K562 (cell line): ENCODE data around the gene GDF15. TPM values are rescaled to one million over a fixed set of nuclear protein-coding genes. Genes with fewer than 3 reads are reported as not detected.

ENCODE experiments used
- ATF1 ChIP-seq, 2 experiments: fragments of 450-650 bp in 1 of 2; IDR thresholded peaks; 2 replicates each; pipeline ENCODE4 v1.6.1; 2016; ENCODE audit warnings: missing compliant biosample characterization in 1 of 2, missing genetic modification characterization in 1 of 2
- CBFA2T2 ChIP-seq: fragments of 450-650 bp; conservative IDR thresholded peaks from 2 replicates; pipeline ENCODE4 v1.6.1; 2017; ENCODE audit warnings: mild to moderate bottlenecking
- CEBPG ChIP-seq, 3 experiments: fragments of 200-800 bp in 1 of 3; sonication (Bioruptor generic) in 1 of 3; sonication (generic) in 1 of 3; formaldehyde crosslinking in 1 of 3; IDR thresholded peaks in 2 of 3; conservative IDR thresholded peaks in 1 of 3; 2 replicates each; pipeline versions ENCODE4 v1.6.1 to v1.8.0; 2016 to 2022; ENCODE audit warnings: missing compliant biosample characterization in 2 of 3, missing genetic modification characterization in 2 of 3, mild to moderate bottlenecking in 1 of 3, missing genetic modification reagents in 1 of 3
- ETS1 ChIP-seq: conservative IDR thresholded peaks from 2 replicates; pipeline ENCODE4 v1.6.1; 2011; ENCODE audit warnings: low read depth, mild to moderate bottlenecking, low read length; ENCODE audit not compliant: control insufficient read depth
- GABPB2 ChIP-seq: fragments of 250-450 bp; sonication (Bioruptor Pico); conservative IDR thresholded peaks from 2 replicates; pipeline ENCODE4 v1.5.1; 2021; ENCODE audit warnings: mild to moderate bottlenecking
- ILF3 ChIP-seq: fragments of 450-650 bp; IDR thresholded peaks from 2 replicates; pipeline ENCODE4 v1.6.1; 2018; ENCODE audit warnings: antibody characterized with exemption, mild to moderate bottlenecking, moderate library complexity, borderline replicate concordance
- KAT2B ChIP-seq: IDR thresholded peaks from one replicate; pipeline ENCODE4 v1.6.1; 2012; ENCODE audit warnings: low read depth, mild to moderate bottlenecking, control low read depth, inconsistent platforms, low read length, moderate library complexity
- KDM1A ChIP-seq, 2 experiments: fragments of 450-650 bp; IDR thresholded peaks; 2 replicates each; pipeline ENCODE4 v1.6.1; 2016; ENCODE audit warnings: mild to moderate bottlenecking in 2 of 2
- LARP7 ChIP-seq: fragments of 450-650 bp; IDR thresholded peaks from 2 replicates; pipeline ENCODE4 v1.6.1; 2016
- MBD2 ChIP-seq: sonication (generic); IDR thresholded peaks from 2 replicates; pipeline ENCODE4 v1.6.1; 2016; ENCODE audit warnings: low read depth, borderline replicate concordance
- MCM7 ChIP-seq, 2 experiments: fragments of 450-650 bp; IDR thresholded peaks; 2 replicates each; pipeline ENCODE4 v1.6.1; 2016 to 2018
- MNT ChIP-seq, 2 experiments: fragments of 450-650 bp; conservative IDR thresholded peaks; 2 replicates each; pipeline ENCODE4 v1.6.1; 2017; ENCODE audit warnings: mild to moderate bottlenecking in 2 of 2, moderate library complexity in 2 of 2
- NR4A1 ChIP-seq, 2 experiments: fragments of 250-450 bp in 1 of 2; fragments of 450-650 bp in 1 of 2; sonication (Bioruptor Pico) in 1 of 2; IDR thresholded peaks; 2 replicates each; pipeline versions ENCODE4 v1.4.0 to v1.6.1; 2016 to 2020; ENCODE audit warnings: mild to moderate bottlenecking in 2 of 2, missing compliant biosample characterization in 1 of 2, missing genetic modification characterization in 1 of 2, moderate library complexity in 1 of 2
- RNF2 ChIP-seq: sonication (generic); IDR thresholded peaks from 2 replicates; pipeline ENCODE4 v1.6.1; 2016
- SIRT6 ChIP-seq: IDR thresholded peaks from one replicate; pipeline ENCODE4 v1.6.1; 2012; ENCODE audit warnings: low read depth, mild to moderate bottlenecking, control low read depth, inconsistent platforms, low read length, moderate library complexity
- SNIP1 ChIP-seq: fragments of 450-650 bp; IDR thresholded peaks from 2 replicates; pipeline ENCODE4 v1.7.1; 2017; ENCODE audit warnings: low read depth, mild to moderate bottlenecking
- TBL1XR1 ChIP-seq, 2 experiments: IDR thresholded peaks; 2 replicates each; pipeline ENCODE4 v1.6.1; 2012; ENCODE audit warnings: improper control_type of control experiment in 2 of 2, low read length in 2 of 2, mild to moderate bottlenecking in 1 of 2
- TEAD4 ChIP-seq, 2 experiments: sonication (generic) in 1 of 2; formaldehyde crosslinking in 1 of 2; IDR thresholded peaks; 2 replicates each; pipeline versions ENCODE4 v1.6.1 to v1.8.0; 2012 to 2022; ENCODE audit warnings: borderline replicate concordance in 1 of 2, inconsistent platforms in 1 of 2, low read length in 1 of 2, mild to moderate bottlenecking in 1 of 2, missing genetic modification reagents in 1 of 2
- TRIM28 ChIP-seq: fragments of 450-650 bp; IDR thresholded peaks from 2 replicates; pipeline ENCODE4 v1.6.1; 2017
- U2AF1 ChIP-seq: fragments of 200-400 bp; formaldehyde crosslinking; optimal IDR thresholded peaks from 2 replicates; pipeline ENCODE3; 2017; ENCODE audit warnings: mild to moderate bottlenecking, low read depth, low read length, moderate library complexity
- ZBTB12 ChIP-seq: fragments of 250-450 bp; sonication (Bioruptor Pico); IDR thresholded peaks from 2 replicates; pipeline ENCODE4 v1.4.0; 2020
- ZNF551 ChIP-seq: fragments of 250-450 bp; sonication (Bioruptor Pico); IDR thresholded peaks from 2 replicates; pipeline ENCODE4 v1.5.0; 2021; ENCODE audit warnings: mild to moderate bottlenecking, moderate library complexity
- ZNF57 ChIP-seq: fragments of 450-650 bp; formaldehyde crosslinking; IDR thresholded peaks from 2 replicates; pipeline ENCODE4 v1.4.0; 2020; ENCODE audit warnings: mild to moderate bottlenecking, moderate library complexity
- polyA plus RNA-seq, 8 experiments: library from polyadenylated mRNA; depleted of rRNA in 4 of 8; stranded (reverse) in 5 of 8; unstranded in 3 of 8; fragments of >200 nt; fragmentation: Nextera tagmentation in 2 of 8; fragmentation: Illumina TruSeq in 1 of 8; extraction: Ambion mirVana in 2 of 8; extraction: Trizol in 1 of 8; gene quantifications; 2 replicates each; pipeline versions ENCODE4 v1.2.1 to v1.2.3, GENCODE V29; 2011 to 2014; ENCODE audit warnings: inconsistent platforms in 1 of 8, missing spikeins in 1 of 8
- total RNA-seq, 7 experiments: library from RNA; depleted of rRNA in 6 of 7; stranded (reverse); fragments of >200 nt in 6 of 7; fragmentation: Illumina TruSeq in 2 of 7; extraction: Trizol in 2 of 7; gene quantifications; 2 replicates each; pipeline versions ENCODE4 v1.2.1 to v1.2.3, GENCODE V29; 2011 to 2021; ENCODE audit warnings: low replicate concordance in 1 of 7

GDF15 gene
- total and polyA plus RNA-seq, 9 of the 15 experiments (the other 6 are each of a cell fraction or from before 2014, with no cell fraction given) = 2.3 to 82.4 (median 12.5) TPM

GRCh38 chr19:18437491-18438330 is 51.8 kb downstream of the GDF15 start, which contains the start of gene ISYNA1 (continued):
- TF ChIP-seq MNT (conservative IDR thresholded peaks at IDR 0.05) (peak in 1 of 2 experiments; percentile 65), MCM7 (IDR thresholded peaks at IDR 0.05) (no peak), ZNF551 (CRISPR knock-in tag) (no peak), CBFA2T2 (no peak), ATF1 (CRISPR knock-in tag; IDR thresholded peaks at IDR 0.05) (no peak), ATF1 (tag; IDR thresholded peaks at IDR 0.05) (peak; percentile 56), KDM1A (IDR thresholded peaks at IDR 0.05) (no peak), TEAD4 (IDR thresholded peaks at IDR 0.05; ENCODE audit: low read length) (no peak), TEAD4 (CRISPR knock-in tag; IDR thresholded peaks at IDR 0.05; ENCODE audit: borderline replicate concordance) (no peak), TRIM28 (no peak), U2AF1 (no peak), ZBTB12 (CRISPR knock-in tag) (no peak), SIRT6 (no peak), ZNF57 (no peak), KAT2B (no peak), MBD2 (0 out of 2 replicates have a peak, but pooled peaks have one; percentile 9), RNF2 (no peak), NR4A1 (CRISPR knock-in tag; IDR thresholded peaks at IDR 0.05) (0 out of 2 replicates have a peak, but pooled peaks have one; percentile 21), NR4A1 (tag; IDR thresholded peaks at IDR 0.05) (no peak), ETS1 (no peak), SNIP1 (no peak), TBL1XR1 (IDR thresholded peaks at IDR 0.05; ENCODE audit: low read length in 2 of 2) (no peak), CEBPG (CRISPR knock-in tag; IDR thresholded peaks at IDR 0.05) (no peak), CEBPG (tag; conservative IDR thresholded peaks at IDR 0.05 in 1 of 2, IDR thresholded peaks at IDR 0.05 in 1 of 2) (no peak), GABPB2 (CRISPR knock-in tag) (no peak), ILF3 (no peak), LARP7 (no peak)
